ENCODE results near the gene ABCG8.

DNA sequence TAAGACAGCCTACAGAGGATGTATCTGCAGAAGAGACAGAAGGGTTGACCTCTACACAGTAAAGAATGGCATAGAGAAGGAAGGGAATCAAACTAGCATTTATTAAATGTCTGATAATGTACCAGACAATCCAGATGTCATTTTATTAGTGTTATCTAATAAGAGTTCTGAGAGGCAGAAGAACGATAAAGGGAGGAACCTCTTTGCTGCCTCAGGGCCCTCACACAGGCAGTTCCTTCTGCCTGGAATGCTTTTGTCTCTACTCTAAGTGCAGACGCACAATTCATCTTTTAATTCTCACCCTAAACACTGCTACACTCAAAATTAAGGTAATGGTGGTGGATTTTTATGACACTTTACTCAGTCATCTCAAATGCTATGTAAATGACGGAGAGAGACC is 92.5 kb downstream of the ABCG8 start:
- TF ChIP-seq POLR2A (IDR thresholded peaks at IDR 0.05) = no peak
- TF ChIP-seq, protein P1, sequence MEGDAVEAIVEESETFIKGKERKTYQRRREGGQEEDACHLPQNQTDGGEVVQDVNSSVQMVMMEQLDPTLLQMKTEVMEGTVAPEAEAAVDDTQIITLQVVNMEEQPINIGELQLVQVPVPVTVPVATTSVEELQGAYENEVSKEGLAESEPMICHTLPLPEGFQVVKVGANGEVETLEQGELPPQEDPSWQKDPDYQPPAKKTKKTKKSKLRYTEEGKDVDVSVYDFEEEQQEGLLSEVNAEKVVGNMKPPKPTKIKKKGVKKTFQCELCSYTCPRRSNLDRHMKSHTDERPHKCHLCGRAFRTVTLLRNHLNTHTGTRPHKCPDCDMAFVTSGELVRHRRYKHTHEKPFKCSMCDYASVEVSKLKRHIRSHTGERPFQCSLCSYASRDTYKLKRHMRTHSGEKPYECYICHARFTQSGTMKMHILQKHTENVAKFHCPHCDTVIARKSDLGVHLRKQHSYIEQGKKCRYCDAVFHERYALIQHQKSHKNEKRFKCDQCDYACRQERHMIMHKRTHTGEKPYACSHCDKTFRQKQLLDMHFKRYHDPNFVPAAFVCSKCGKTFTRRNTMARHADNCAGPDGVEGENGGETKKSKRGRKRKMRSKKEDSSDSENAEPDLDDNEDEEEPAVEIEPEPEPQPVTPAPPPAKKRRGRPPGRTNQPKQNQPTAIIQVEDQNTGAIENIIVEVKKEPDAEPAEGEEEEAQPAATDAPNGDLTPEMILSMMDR (IDR thresholded peaks at IDR 0.05) = no peak
- no peak for TF ChIP-seq EP300 (IDR thresholded peaks at IDR 0.05)
- no peak for TF ChIP-seq POLR2AphosphoS5 (IDR thresholded peaks at IDR 0.05)

Measured in suprapubic skin (tissue), 4 donors.